Measurements from ENCODE around the gene VPS51. TPM values are rescaled to one million over a fixed set of nuclear protein-coding genes. Genes with fewer than 3 reads are reported as not detected.
A peak's percentile ranks its signal among the peaks of the same experiment; 100 is the strongest.

VPS51 gene
- total and polyA plus RNA-seq, 2 experiments from 2014 or later, result 45.3 to 450 TPM

- TF ChIP-seq ETS1 (IDR thresholded peaks at IDR 0.05), result no peak
- TF ChIP-seq POLR2AphosphoS5 (IDR thresholded peaks at IDR 0.05; ENCODE audit: low read depth), result no peak
- no peak for TF ChIP-seq EZH2phosphoT487 (IDR thresholded peaks at IDR 0.05; ENCODE audit: unreplicated experiment)
- TF ChIP-seq CTCF (conservative IDR thresholded peaks at IDR 0.05; ENCODE audit: low read depth in 2 of 2), result no peak
- TF ChIP-seq EZH2 (IDR thresholded peaks at IDR 0.05; ENCODE audit: low read depth, unreplicated experiment), result no peak
- no peak for TF ChIP-seq CREB1 (CRISPR knock-in tag; IDR thresholded peaks at IDR 0.05; ENCODE audit: low read depth)
- no peak for TF ChIP-seq REST (IDR thresholded peaks at IDR 0.05; ENCODE audit: unreplicated experiment)
- TF ChIP-seq JUNB (IDR thresholded peaks at IDR 0.05; ENCODE audit: unreplicated experiment), result no peak
- no peak for TF ChIP-seq ZNF114 (CRISPR knock-in tag; IDR thresholded peaks at IDR 0.05)
- TF ChIP-seq STAT1 (IDR thresholded peaks at IDR 0.05; ENCODE audit: unreplicated experiment), result no peak
- no peak for TF ChIP-seq NANOG (IDR thresholded peaks at IDR 0.05; ENCODE audit: borderline replicate concordance)
Observed at GRCh38 chr11:65160643-65161042, 64.6 kb downstream of the VPS51 start (continued).

Small RNAs within 50 kb of the gene (microRNA-seq; reads per million reads assigned to microRNA genes)
- not detected for gene MIR6751

Small RNAs within 50 kb of the gene (small RNA-seq; reads per million reads assigned to genes)
- gene HIGD1AP10 (ENCODE audit: low replicate concordance), result not detected
- not detected for gene PDCL2P2 (ENCODE audit: low replicate concordance)
- 24.0 reads per million, percentile 98 among the genes with 10 or more reads in this experiment for gene RNU2-23P (ENCODE audit: low replicate concordance)

Other genes with a start within 250 kb of the VPS51 start
- gene EHD1, start 217.6 kb upstream of the VPS51 start, total RNA-seq (2014; rRNA removed; shearing (Covaris generic)), result 43.8 and 69.7 TPM in 2 replicates
- 16.7 and 16.9 TPM in 2 replicates for gene EHD1, start 217.6 kb upstream of the VPS51 start, polyA plus RNA-seq (2016; fragmentation: Nextera tagmentation; extraction: Ambion mirVana)
- gene ATG2A, start 179.0 kb upstream of the VPS51 start, total RNA-seq (2014; rRNA removed; shearing (Covaris generic)), result 26.2 and 31.7 TPM in 2 replicates
- 8.7 and 9.2 TPM in 2 replicates for gene ATG2A, start 179.0 kb upstream of the VPS51 start, polyA plus RNA-seq (2016; fragmentation: Nextera tagmentation; extraction: Ambion mirVana)
- gene PPP2R5B, start 171.5 kb upstream of the VPS51 start, total RNA-seq (2014; rRNA removed; shearing (Covaris generic)), result 3.3 and 5.8 TPM in 2 replicates
- 2.6 and 2.8 TPM in 2 replicates for gene PPP2R5B, start 171.5 kb upstream of the VPS51 start, polyA plus RNA-seq (2016; fragmentation: Nextera tagmentation; extraction: Ambion mirVana)
- 0.83 TPM in 1 of 2 replicates, not detected in the other for gene GPHA2, start 160.3 kb upstream of the VPS51 start, total RNA-seq (2014; rRNA removed; shearing (Covaris generic))
- gene GPHA2, start 160.3 kb upstream of the VPS51 start, polyA plus RNA-seq (2016; fragmentation: Nextera tagmentation; extraction: Ambion mirVana), result 1.8 and 3.6 TPM in 2 replicates
- gene MAJIN, start 124.1 kb upstream of the VPS51 start, total RNA-seq (2014; rRNA removed; shearing (Covaris generic)), result not detected in 2 replicates
- not detected in 2 replicates for gene MAJIN, start 124.1 kb upstream of the VPS51 start, polyA plus RNA-seq (2016; fragmentation: Nextera tagmentation; extraction: Ambion mirVana)
- 0.58 and 1.6 TPM in 2 replicates for gene BATF2, start 99.2 kb upstream of the VPS51 start, total RNA-seq (2014; rRNA removed; shearing (Covaris generic))
- gene BATF2, start 99.2 kb upstream of the VPS51 start, polyA plus RNA-seq (2016; fragmentation: Nextera tagmentation; extraction: Ambion mirVana), result 0.53 and 1.2 TPM in 2 replicates
- 170 and 193 TPM in 2 replicates for gene ARL2, start 82.1 kb upstream of the VPS51 start, total RNA-seq (2014; rRNA removed; shearing (Covaris generic))
- gene ARL2, start 82.1 kb upstream of the VPS51 start, polyA plus RNA-seq (2016; fragmentation: Nextera tagmentation; extraction: Ambion mirVana), result 216 and 236 TPM in 2 replicates
- gene SNX15, start 68.8 kb upstream of the VPS51 start, total RNA-seq (2014; rRNA removed; shearing (Covaris generic)), result 15.6 and 21.4 TPM in 2 replicates
- gene SNX15, start 68.8 kb upstream of the VPS51 start, polyA plus RNA-seq (2016; fragmentation: Nextera tagmentation; extraction: Ambion mirVana), result 13.0 and 13.6 TPM in 2 replicates
- gene SAC3D1, start 55.0 kb upstream of the VPS51 start, total RNA-seq (2014; rRNA removed; shearing (Covaris generic)), result 30.3 and 31.1 TPM in 2 replicates
- gene SAC3D1, start 55.0 kb upstream of the VPS51 start, polyA plus RNA-seq (2016; fragmentation: Nextera tagmentation; extraction: Ambion mirVana), result 21.6 and 21.8 TPM in 2 replicates
- 11.0 and 13.7 TPM in 2 replicates for gene NAALADL1, start 37.7 kb upstream of the VPS51 start, total RNA-seq (2014; rRNA removed; shearing (Covaris generic))
- 8.0 and 11.1 TPM in 2 replicates for gene NAALADL1, start 37.7 kb upstream of the VPS51 start, polyA plus RNA-seq (2016; fragmentation: Nextera tagmentation; extraction: Ambion mirVana)
- gene CDCA5, start 12.2 kb upstream of the VPS51 start, total RNA-seq (2014; rRNA removed; shearing (Covaris generic)), result 63.3 and 70.9 TPM in 2 replicates
- gene CDCA5, start 12.2 kb upstream of the VPS51 start, polyA plus RNA-seq (2016; fragmentation: Nextera tagmentation; extraction: Ambion mirVana), result 53.3 and 64.9 TPM in 2 replicates
- 16.7 and 26.8 TPM in 2 replicates for gene ZFPL1, start 12.0 kb upstream of the VPS51 start, total RNA-seq (2014; rRNA removed; shearing (Covaris generic))
- gene ZFPL1, start 12.0 kb upstream of the VPS51 start, polyA plus RNA-seq (2016; fragmentation: Nextera tagmentation; extraction: Ambion mirVana), result 23.5 and 26.3 TPM in 2 replicates
- 70.2 and 82.3 TPM in 2 replicates for gene TM7SF2, start 15.7 kb downstream of the VPS51 start, total RNA-seq (2014; rRNA removed; shearing (Covaris generic))
- 43.5 and 48.7 TPM in 2 replicates for gene TM7SF2, start 15.7 kb downstream of the VPS51 start, polyA plus RNA-seq (2016; fragmentation: Nextera tagmentation; extraction: Ambion mirVana)
- gene ZNHIT2, start 21.5 kb downstream of the VPS51 start, total RNA-seq (2014; rRNA removed; shearing (Covaris generic)), result 17.4 and 18.1 TPM in 2 replicates
- 17.7 and 18.3 TPM in 2 replicates for gene ZNHIT2, start 21.5 kb downstream of the VPS51 start, polyA plus RNA-seq (2016; fragmentation: Nextera tagmentation; extraction: Ambion mirVana)
- gene FAU, start 25.9 kb downstream of the VPS51 start, total RNA-seq (2014; rRNA removed; shearing (Covaris generic)), result 262 and 329 TPM in 2 replicates
- 1,177 and 1,316 TPM in 2 replicates for gene FAU, start 25.9 kb downstream of the VPS51 start, polyA plus RNA-seq (2016; fragmentation: Nextera tagmentation; extraction: Ambion mirVana)
- gene MRPL49, start 26.1 kb downstream of the VPS51 start, total RNA-seq (2014; rRNA removed; shearing (Covaris generic)), result 61.9 and 64.9 TPM in 2 replicates
- gene MRPL49, start 26.1 kb downstream of the VPS51 start, polyA plus RNA-seq (2016; fragmentation: Nextera tagmentation; extraction: Ambion mirVana), result 27.7 and 28.4 TPM in 2 replicates
- 28.3 and 28.7 TPM in 2 replicates for gene SYVN1, start 38.3 kb downstream of the VPS51 start, total RNA-seq (2014; rRNA removed; shearing (Covaris generic))
- gene SYVN1, start 38.3 kb downstream of the VPS51 start, polyA plus RNA-seq (2016; fragmentation: Nextera tagmentation; extraction: Ambion mirVana), result 13.8 and 14.0 TPM in 2 replicates
- not detected in 2 replicates for gene SPDYC, start 74.0 kb downstream of the VPS51 start, total RNA-seq (2014; rRNA removed; shearing (Covaris generic))
- gene SPDYC, start 74.0 kb downstream of the VPS51 start, polyA plus RNA-seq (2016; fragmentation: Nextera tagmentation; extraction: Ambion mirVana), result 0.27 and 0.52 TPM in 2 replicates
- gene CAPN1, start 85.7 kb downstream of the VPS51 start, total RNA-seq (2014; rRNA removed; shearing (Covaris generic)), result 271 and 277 TPM in 2 replicates
- gene CAPN1, start 85.7 kb downstream of the VPS51 start, polyA plus RNA-seq (2016; fragmentation: Nextera tagmentation; extraction: Ambion mirVana), result 63.0 and 67.3 TPM in 2 replicates
- gene POLA2, start 165.7 kb downstream of the VPS51 start, total RNA-seq (2014; rRNA removed; shearing (Covaris generic)), result 25.9 and 30.4 TPM in 2 replicates
- 17.4 and 22.5 TPM in 2 replicates for gene POLA2, start 165.7 kb downstream of the VPS51 start, polyA plus RNA-seq (2016; fragmentation: Nextera tagmentation; extraction: Ambion mirVana)
- 17.7 and 19.0 TPM in 2 replicates for gene CDC42EP2, start 218.7 kb downstream of the VPS51 start, total RNA-seq (2014; rRNA removed; shearing (Covaris generic))
- gene CDC42EP2, start 218.7 kb downstream of the VPS51 start, polyA plus RNA-seq (2016; fragmentation: Nextera tagmentation; extraction: Ambion mirVana), result 16.1 and 18.2 TPM in 2 replicates
- gene DPF2, start 237.6 kb downstream of the VPS51 start, total RNA-seq (2014; rRNA removed; shearing (Covaris generic)), result 54.1 and 59.0 TPM in 2 replicates
- gene DPF2, start 237.6 kb downstream of the VPS51 start, polyA plus RNA-seq (2016; fragmentation: Nextera tagmentation; extraction: Ambion mirVana), result 64.3 and 66.4 TPM in 2 replicates